SK-N-SH (cell line): ENCODE measurements around the gene SCRG1. TPM values are rescaled to one million over a fixed set of nuclear protein-coding genes. Genes with fewer than 3 reads are reported as not detected.

Experiments
- CTCF ChIA-PET: fragments of 300-600, 350-600 bp; formaldehyde crosslinking; extraction: SDS; loops from one replicate; lab custom pipeline; 2021; lab: Yijun Ruan, JAX
- POLR2A ChIA-PET: fragments of 350-600 bp; sonication (Branson Sonifier 250); formaldehyde crosslinking; extraction: SDS; loops from one replicate; lab custom pipeline; 2020; ENCODE audit warnings: antibody characterized with exemption, inconsistent platforms; lab: Yijun Ruan, JAX
- DNase-seq: peaks from one replicate; pipeline ENCODE4 v3.0.0; 2012
- H2AFZ ChIP-seq: fragments of 200-600 bp; sonication (generic); 2 replicates; pipeline ENCODE4 v1.8.1; 2016; ENCODE audit warnings: antibody characterized with exemption, mild to moderate bottlenecking, low read depth
- H3F3A ChIP-seq: fragments of 200-600 bp; sonication (generic); replicated peaks from 2 replicates; pipeline ENCODE3; 2016; ENCODE audit warnings: antibody characterized with exemption, mild to moderate bottlenecking; ENCODE audit not compliant: insufficient read depth
- H3K27ac ChIP-seq, 2 experiments: fragments of 200-500 bp in 1 of 2; fragments of 200-600 bp in 1 of 2; sonication (Bioruptor generic) in 1 of 2; sonication (generic), shearing (Covaris generic) in 1 of 2; 2 replicates each; pipeline versions ENCODE4 v1.5.1 to v1.6.1; 2014 to 2016; ENCODE audit warnings: low read depth in 2 of 2, inconsistent platforms in 1 of 2, low read length in 1 of 2, mild to moderate bottlenecking in 1 of 2, mixed read lengths in 1 of 2
- H3K27me3 ChIP-seq: fragments of 200-600 bp; sonication (generic), shearing (Covaris generic); 2 replicates; pipeline ENCODE4 v1.6.1; 2016; ENCODE audit warnings: mixed run types; ENCODE audit not compliant: insufficient read depth
- H3K36me3 ChIP-seq, 2 experiments: fragments of 200-500 bp in 1 of 2; fragments of 200-600 bp in 1 of 2; sonication (Bioruptor generic) in 1 of 2; sonication (generic) in 1 of 2; replicated peaks in 1 of 2; 2 replicates each; pipeline versions ENCODE3 to v1.5.1; 2014 to 2016; ENCODE audit warnings: low read length in 1 of 2, mild to moderate bottlenecking in 1 of 2; ENCODE audit not compliant: insufficient read depth in 2 of 2, control insufficient read depth in 1 of 2
- H3K4me1 ChIP-seq, 2 experiments: fragments of 200-500 bp in 1 of 2; fragments of 200-600 bp in 1 of 2; sonication (Bioruptor generic) in 1 of 2; sonication (generic), shearing (Covaris generic) in 1 of 2; 2 replicates each; pipeline versions ENCODE4 v1.5.1 to v1.6.1; 2014 to 2016; ENCODE audit warnings: low read depth in 1 of 2, low read length in 1 of 2, mixed run types in 1 of 2; ENCODE audit not compliant: insufficient read depth in 2 of 2, control insufficient read depth in 1 of 2
- H3K4me2 ChIP-seq: fragments of 200-600 bp; sonication (generic), shearing (Covaris generic); 2 replicates; pipeline ENCODE4 v1.6.1; 2017; ENCODE audit warnings: mixed run types
- H3K4me3 ChIP-seq, 2 experiments: fragments of 200-500 bp in 1 of 2; fragments of 200-600 bp in 1 of 2; sonication (Bioruptor generic) in 1 of 2; sonication (generic), shearing (Covaris generic) in 1 of 2; 2 replicates each; pipeline versions ENCODE4 v1.5.1 to v1.8.1; 2014 to 2016; ENCODE audit warnings: low read depth in 2 of 2, inconsistent platforms in 1 of 2, low read length in 1 of 2, mild to moderate bottlenecking in 1 of 2, mixed read lengths in 1 of 2, moderate library complexity in 1 of 2
- H3K79me2 ChIP-seq: fragments of 200-600 bp; sonication (generic); 2 replicates; pipeline ENCODE4 v1.8.1; 2017; ENCODE audit warnings: mild to moderate bottlenecking; ENCODE audit not compliant: insufficient read depth
- H3K9ac ChIP-seq: fragments of 200-600 bp; sonication (generic); 2 replicates; pipeline ENCODE4 v1.6.1; 2017; ENCODE audit warnings: mixed run types
- H3K9me2 ChIP-seq: fragments of 200-600 bp; sonication (generic); 2 replicates; pipeline ENCODE4 v1.6.1; 2017; ENCODE audit warnings: mixed run types
- H3K9me3 ChIP-seq: fragments of 200-600 bp; sonication (generic); 2 replicates; pipeline ENCODE4 v1.6.1; 2017; ENCODE audit warnings: mixed run types, mild to moderate bottlenecking, moderate library complexity
- H4K20me1 ChIP-seq: fragments of 200-600 bp; sonication (generic); 2 replicates; pipeline ENCODE4 v1.6.1; 2017; ENCODE audit warnings: mild to moderate bottlenecking, mixed run types; ENCODE audit not compliant: insufficient read depth
- CHD2 ChIP-seq: fragments of 150-350 bp; IDR thresholded peaks from 2 replicates; pipeline ENCODE4 v1.6.1; 2018; ENCODE audit warnings: low read length; ENCODE audit not compliant: partially characterized antibody
- CTCF ChIP-seq: fragments of 200-600 bp; sonication (generic); IDR thresholded peaks from 2 replicates; pipeline ENCODE4 v1.6.1; 2017; ENCODE audit warnings: antibody characterized with exemption, mild to moderate bottlenecking, moderate library complexity
- EZH2phosphoT487 ChIP-seq: fragments of 200-600 bp; sonication (generic); IDR thresholded peaks from 2 replicates; pipeline ENCODE4 v1.6.1; 2017; ENCODE audit warnings: low read depth, mixed run types, mild to moderate bottlenecking, antibody characterized with exemption, moderate library complexity, borderline replicate concordance
- JUND ChIP-seq: IDR thresholded peaks from 2 replicates; pipeline ENCODE4 v1.4.0; 2012
- NRF1 ChIP-seq: IDR thresholded peaks from 2 replicates; pipeline ENCODE4 v1.6.1; 2012; ENCODE audit warnings: low read depth, mild to moderate bottlenecking, low read length
- PBX3 ChIP-seq: IDR thresholded peaks from 2 replicates; pipeline ENCODE4; 2012
- POLR2AphosphoS5 ChIP-seq: IDR thresholded peaks from 2 replicates; pipeline ENCODE4 v1.6.1; 2012; ENCODE audit warnings: low read depth, low read length
- RAD21 ChIP-seq: IDR thresholded peaks from 2 replicates; pipeline ENCODE4 v1.6.1; 2012; ENCODE audit warnings: mild to moderate bottlenecking, low read length
- REST ChIP-seq: IDR thresholded peaks from 2 replicates; pipeline ENCODE4 v1.6.1; 2012; ENCODE audit warnings: mild to moderate bottlenecking, low read depth, low read length, moderate library complexity
- SMC3 ChIP-seq: IDR thresholded peaks from 2 replicates; pipeline ENCODE4 v1.6.1; 2012; ENCODE audit warnings: low read depth, low read length, improper control_type of control experiment
- TAF1 ChIP-seq: IDR thresholded peaks from 2 replicates; pipeline ENCODE4 v1.6.1; 2012; ENCODE audit warnings: low read depth, mild to moderate bottlenecking, low read length, moderate library complexity, borderline replicate concordance
- ZBTB33 ChIP-seq: IDR thresholded peaks from 2 replicates; pipeline ENCODE4 v1.4.0; 2012; ENCODE audit warnings: low read depth, borderline replicate concordance
- WGBS: methylation state at CpG from one replicate; pipeline ENCODE4 v1.1.6; 2017; ENCODE audit warnings: low lambda C conversion rate; 5-methylcytosine and 5-hydroxymethylcytosine counted together
- polyA plus RNA-seq, 3 experiments: library from polyadenylated mRNA; depleted of rRNA; stranded (reverse); fragments of >200 nt; gene quantifications; 2 replicates each; pipeline ENCODE4 v1.2.3, GENCODE V29; 2012

The SCRG1 gene
- polyA plus RNA-seq, 1 of the 3 experiments (the other 2 are of a cell fraction) = 0.16 TPM

- Histone ChIP-seq H3K36me3 (no peaks in the 10 kb centered on the region), H3K27ac (no peak overlapping the region), H3K9me3 (no peaks in the 10 kb centered on the region), H4K20me1 (no peaks in the 10 kb centered on the region), H3K9me2 (no peaks in the 10 kb centered on the region), H2AFZ (no peak overlapping the region), H3K27me3 (no peaks in the 10 kb centered on the region), H3K9ac (no peak overlapping the region), H3F3A (peaks cover 12% of the 10 kb centered on the region), H3K4me2 (no peak overlapping the region), H3K4me1 (peaks cover 4 to 6% of the 10 kb centered on the region in 2 experiments; a peak in 3 of 4 replicates), H3K4me3 (no peak overlapping the region), H3K79me2 (no peaks in the 10 kb centered on the region)
- ChIA-PET CTCF (no interaction called here), POLR2A (no interaction called here)
- TF ChIP-seq PBX3 = no peak
- no peak for TF ChIP-seq NRF1
- no peak for TF ChIP-seq EZH2phosphoT487
- WGBS = 94% methylated on average over 3 of the region's 3 CpGs
- DNase-seq = no peak
Measured at GRCh38 chr4:173362666-173363065, 36.2 kb downstream of the SCRG1 start.

GRCh38 chr4:173360587-173361221 lies 38.2 kb downstream of the SCRG1 start:
- Histone ChIP-seq H3K4me3 (no peak overlapping the region), H3K36me3 (no peaks in the 10 kb centered on the region), H3K9me3 (no peaks in the 10 kb centered on the region), H2AFZ (peak overlapping the region; percentile 45; the same call in 1 of the 2 replicates), H3K4me2 (no peak overlapping the region), H3K79me2 (no peaks in the 10 kb centered on the region), H3K27me3 (no peaks in the 10 kb centered on the region), H3K27ac (no peak overlapping the region), H3F3A (peaks cover 4% of the 10 kb centered on the region), H4K20me1 (no peaks in the 10 kb centered on the region), H3K4me1 (peaks cover 2 to 3% of the 10 kb centered on the region in 2 experiments; a peak in 1 of 4 replicates), H3K9ac (no peak overlapping the region), H3K9me2 (no peaks in the 10 kb centered on the region)
- DNase-seq = no peak
- WGBS = 63% methylated on average over 5 of the region's 5 CpGs
- CTCF ChIA-PET = interaction anchor here (0.6 to 1.3 kb wide), 5 partner anchors 9 to 59 kb away, joined by 3 to 7 read pairs (median 3); no protein-coding TSS in a partner anchor
- TF ChIP-seq RAD21 (peak; percentile 42), SMC3 (peak; percentile 22; the same call in 1 of the 2 replicates), CTCF (peak; percentile 48), JUND (no peak)
- POLR2A ChIA-PET = no interaction called here

GRCh38 chr4:173357939-173358338 lies 41.0 kb downstream of the SCRG1 start:
- Histone ChIP-seq H3K9ac (no peak overlapping the region), H3K9me3 (no peaks in the 10 kb centered on the region), H3K36me3 (no peaks in the 10 kb centered on the region), H3K4me2 (no peak overlapping the region), H3K79me2 (no peaks in the 10 kb centered on the region), H3K4me1 (0 out of 4 replicates have a peak, but pooled peaks cover 0 to 3% of the 10 kb centered on the region in 2 experiments), H4K20me1 (no peaks in the 10 kb centered on the region), H3K9me2 (no peaks in the 10 kb centered on the region), H3F3A (no peaks in the 10 kb centered on the region), H3K27me3 (no peaks in the 10 kb centered on the region), H3K27ac (no peak overlapping the region), H3K4me3 (no peak overlapping the region), H2AFZ (no peak overlapping the region)
- CTCF ChIA-PET = interaction anchor here (0.6 to 1.0 kb wide), 4 partner anchors 9 to 63 kb away, joined by 3 to 5 read pairs (median 3); no protein-coding TSS in a partner anchor
- 84% methylated on average over 2 of the region's 2 CpGs for WGBS
- POLR2A ChIA-PET = no interaction called here
- no peak for DNase-seq
- TF ChIP-seq POLR2AphosphoS5 (no peak), CHD2 (no peak), TAF1 (no peak), ZBTB33 (no peak), REST (no peak)
